A549 (cell line): ENCODE data around the gene PTHLH. TPM values are rescaled to one million over a fixed set of nuclear protein-coding genes. Genes with fewer than 3 reads are reported as not detected.

Experiments
- ATAC-seq, 2 experiments: fragments of 200-7000 bp in 1 of 2; fragments of >200 bp in 1 of 2; cut with Nextera tagmentation in 1 of 2; cut with Tn5 transposase in 1 of 2; 3 replicates each; pipeline versions ENCODE4 v1.8.0 to v1.9.1; 2018 to 2020; ENCODE audit warnings: mild to moderate bottlenecking in 1 of 2, moderate library complexity in 1 of 2
- CTCF ChIA-PET: fragments of 300-600 bp; sonication (Branson Sonifier 250); formaldehyde crosslinking; extraction: SDS; loops from one replicate; lab custom pipeline; 2021; ENCODE audit warnings: antibody characterized with exemption, inconsistent platforms; lab: Yijun Ruan, JAX
- POLR2A ChIA-PET: fragments of 350-600 bp; formaldehyde crosslinking; extraction: SDS; loops from one replicate; lab custom pipeline; 2021; ENCODE audit warnings: antibody characterized with exemption, inconsistent platforms; lab: Yijun Ruan, JAX
- DNase-seq, 2 experiments: peaks; one replicate each; pipeline versions ENCODE4 v3.0.0 to v3.0.0-alpha.2; 2011 to 2016; ENCODE audit warnings: low read depth in 1 of 2, low spot score in 1 of 2
- FAIRE-seq: peaks from 2 replicates; lab custom pipeline; 2011; peaks lifted over from hg19 to GRCh38; lab: Jason Lieb, UNC
- H3K27ac ChIP-seq, 2 experiments: fragments of >200 bp; sonication (Bioruptor Twin); formaldehyde crosslinking; 3 replicates each; pipeline ENCODE4 v1.5.1; 2016 to 2017
- H3K4me1 ChIP-seq: fragments of >200 bp; sonication (Bioruptor Twin); formaldehyde crosslinking; 3 replicates; pipeline ENCODE4 v1.6.1; 2016
- H3K4me2 ChIP-seq: fragments of >200 bp; sonication (Bioruptor Twin); formaldehyde crosslinking; 3 replicates; pipeline ENCODE4 v1.6.1; 2016
- H3K4me3 ChIP-seq: fragments of >200 bp; sonication (Bioruptor Twin); formaldehyde crosslinking; 3 replicates; pipeline ENCODE4 v1.5.1; 2016
- H3K9me3 ChIP-seq: fragments of >200 bp; sonication (Bioruptor Twin); formaldehyde crosslinking; 3 replicates; pipeline ENCODE4 v1.6.1; 2016
- BHLHE40 ChIP-seq: IDR thresholded peaks from 2 replicates; pipeline ENCODE4 v1.6.1; 2012; ENCODE audit warnings: low read depth, low read length, inconsistent platforms
- CBX2 ChIP-seq: fragments of 200-600 bp; sonication (generic); IDR thresholded peaks from 2 replicates; pipeline ENCODE4 v1.6.1; 2016; ENCODE audit warnings: low read depth, mild to moderate bottlenecking, borderline replicate concordance
- CBX8 ChIP-seq: fragments of 200-600 bp; sonication (generic); IDR thresholded peaks from 2 replicates; pipeline ENCODE4 v1.6.1; 2016
- EHF ChIP-seq: fragments of 250-450 bp; sonication (Bioruptor Pico); IDR thresholded peaks from 2 replicates; pipeline ENCODE4 v1.5.0; 2020; ENCODE audit warnings: mild to moderate bottlenecking
- EHMT2 ChIP-seq: fragments of 200-600 bp; sonication (generic); IDR thresholded peaks from 2 replicates; pipeline ENCODE4 v1.6.1; 2016; ENCODE audit warnings: antibody characterized with exemption, low read depth, mild to moderate bottlenecking, moderate library complexity
- FOSL2 ChIP-seq, 2 experiments: fragments of 450-650 bp in 1 of 2; fragments of >200 bp in 1 of 2; sonication (Bioruptor Twin) in 1 of 2; formaldehyde crosslinking; IDR thresholded peaks; 2 replicates each; pipeline versions ENCODE4 v1.5.0 to v1.6.1; 2016 to 2020; ENCODE audit warnings: mild to moderate bottlenecking in 1 of 2, moderate library complexity in 1 of 2
- FOXS1 ChIP-seq: fragments of 250-450 bp; sonication (Bioruptor Pico); IDR thresholded peaks from 2 replicates; pipeline ENCODE4 v1.5.0; 2020; ENCODE audit warnings: mild to moderate bottlenecking, moderate library complexity
- HDAC2 ChIP-seq: fragments of 200-600 bp; sonication (generic); IDR thresholded peaks from 2 replicates; pipeline ENCODE4 v1.6.1; 2016
- HES2 ChIP-seq: fragments of >200 bp; sonication (Bioruptor Twin); formaldehyde crosslinking; IDR thresholded peaks from 2 replicates; pipeline ENCODE4 v1.6.1; 2016
- HOXA7 ChIP-seq: fragments of 250-450 bp; sonication (Bioruptor Pico); IDR thresholded peaks from 2 replicates; pipeline ENCODE4 v1.5.0; 2020; ENCODE audit warnings: mild to moderate bottlenecking, moderate library complexity
- JUN ChIP-seq, 2 experiments: fragments of >200 bp; sonication (Bioruptor Twin); formaldehyde crosslinking; IDR thresholded peaks; 2 replicates in 1 of 2; 3 replicates in 1 of 2; pipeline ENCODE4 v1.6.1; 2016 to 2017
- MAFK ChIP-seq: fragments of 450-650 bp; IDR thresholded peaks from 2 replicates; pipeline ENCODE4 v1.6.1; 2014; ENCODE audit not compliant: partially characterized antibody
- MAZ ChIP-seq: fragments of 150-350 bp; IDR thresholded peaks from 2 replicates; pipeline ENCODE4 v1.6.1; 2014; ENCODE audit warnings: antibody characterized with exemption, low read depth, low read length, borderline replicate concordance
- MYC ChIP-seq: IDR thresholded peaks from 2 replicates; pipeline ENCODE4 v1.6.1; 2012; ENCODE audit warnings: mild to moderate bottlenecking, inconsistent platforms, low read length, improper control_type of control experiment, borderline replicate concordance
- NPAS2 ChIP-seq: fragments of 250-450 bp; sonication (Bioruptor Pico); IDR thresholded peaks from 2 replicates; pipeline ENCODE4 v1.8.0; 2022; ENCODE audit warnings: mild to moderate bottlenecking, moderate library complexity, borderline replicate concordance
- POLR2A ChIP-seq: IDR thresholded peaks from 2 replicates; pipeline ENCODE4 v1.6.1; 2012; ENCODE audit warnings: mild to moderate bottlenecking, low read length
- RAD21 ChIP-seq, 2 experiments: fragments of >200 bp in 1 of 2; sonication (Bioruptor Twin) in 1 of 2; formaldehyde crosslinking in 1 of 2; IDR thresholded peaks in 1 of 2; conservative IDR thresholded peaks in 1 of 2; 2 replicates in 1 of 2; 3 replicates in 1 of 2; pipeline ENCODE4 v1.6.1; 2012 to 2018; ENCODE audit warnings: inconsistent platforms in 1 of 2
- REST ChIP-seq: fragments of 200-600 bp; sonication (generic); IDR thresholded peaks from 2 replicates; pipeline ENCODE4 v1.6.1; 2016; ENCODE audit warnings: antibody characterized with exemption, mild to moderate bottlenecking, moderate library complexity
- USF2 ChIP-seq: fragments of 450-650 bp; IDR thresholded peaks from 2 replicates; pipeline ENCODE4 v1.6.1; 2014; ENCODE audit warnings: antibody characterized with exemption
- ZC3H11A ChIP-seq: fragments of 450-650 bp; IDR thresholded peaks from 2 replicates; pipeline ENCODE4 v1.6.1; 2014; ENCODE audit warnings: antibody characterized with exemption, mild to moderate bottlenecking
- ZFP36 ChIP-seq: fragments of 450-650 bp; IDR thresholded peaks from 2 replicates; pipeline ENCODE4 v1.6.1; 2014; ENCODE audit warnings: borderline replicate concordance; ENCODE audit not compliant: partially characterized antibody
- ZNF302 ChIP-seq: fragments of 250-450 bp; sonication (Bioruptor Pico); IDR thresholded peaks from 2 replicates; pipeline ENCODE4 v1.9.0; 2021; ENCODE audit warnings: inconsistent platforms, mild to moderate bottlenecking, moderate library complexity
- ZSCAN20 ChIP-seq: fragments of 250-450 bp; sonication (Bioruptor Pico); IDR thresholded peaks from 2 replicates; pipeline ENCODE4 v1.8.0; 2022; ENCODE audit warnings: mild to moderate bottlenecking, moderate library complexity
- WGBS: methylation state at CpG from one replicate; pipeline ENCODE4 v1.1.6; 2017; ENCODE audit errors: missing lambda C conversion rate; 5-methylcytosine and 5-hydroxymethylcytosine counted together
- polyA plus RNA-seq, 4 experiments: library from polyadenylated mRNA; depleted of rRNA in 3 of 4; stranded (reverse); fragments of >200 nt; fragmentation: RNase III in 1 of 4; extraction: RNeasy Plus Mini Kit Qiagen cat#74134 plus additional on column Dnase treatment in 1 of 4; gene quantifications; 2 replicates in 3 of 4; 3 replicates in 1 of 4; pipeline ENCODE4 v1.2.3, GENCODE V29; 2011 to 2017
- TF ChIP-seq, protein P1 (sequence below): IDR thresholded peaks from 2 replicates; pipeline ENCODE4 v1.6.1; 2012
- TF ChIP-seq, protein P2 (sequence below): fragments of 150-350 bp; IDR thresholded peaks from 2 replicates; pipeline ENCODE4 v1.6.1; 2014; ENCODE audit warnings: low read depth, mild to moderate bottlenecking, low read length

The PTHLH gene
- polyA plus RNA-seq, 2 of the 4 experiments (the other 2 are of a cell fraction) = 10.9 to 27.9 TPM

GRCh38 chr12:28015165-28015564 is 42.6 kb upstream of the PTHLH start:
- H3K4me1 ChIP-seq = peaks cover 6% of the 10 kb centered on the region; the same call in 1 of the 3 replicates
- H3K4me2 ChIP-seq = no peak overlapping the region
- ChIA-PET CTCF (interaction anchor here (0.7 kb wide), 1 partner anchor 158 kb away, joined by 3 read pairs; no protein-coding TSS in a partner anchor), POLR2A (no interaction called here)
- H3K4me3 ChIP-seq = no peak overlapping the region
- FAIRE-seq (peak; percentile 7), ATAC-seq (no peak), DNase-seq (no peak)
- H3K9me3 ChIP-seq = no peaks in the 10 kb centered on the region; the same call in 1 of the 3 replicates
- WGBS = 68% methylated on average over 1 of the region's 1 CpG
- no peak overlapping the region for H3K27ac ChIP-seq
- no peak for TF ChIP-seq HES2
- TF ChIP-seq MAFK = peak; percentile 49

- no peak overlapping the region for H3K4me3 ChIP-seq
- no peak overlapping the region for H3K27ac ChIP-seq
- 82% methylated on average over 1 of the region's 1 CpG for WGBS
- TF ChIP-seq REST (no peak), CBX8 (no peak), JUN (IDR thresholded peaks at IDR 0.05) (no peak), MAZ (no peak), MAFK (no peak), ZFP36 (no peak), CBX2 (no peak), HDAC2 (no peak), RAD21 (conservative IDR thresholded peaks at IDR 0.05 in 1 of 2, IDR thresholded peaks at IDR 0.05 in 1 of 2) (no peak)
- TF ChIP-seq, protein P1, sequence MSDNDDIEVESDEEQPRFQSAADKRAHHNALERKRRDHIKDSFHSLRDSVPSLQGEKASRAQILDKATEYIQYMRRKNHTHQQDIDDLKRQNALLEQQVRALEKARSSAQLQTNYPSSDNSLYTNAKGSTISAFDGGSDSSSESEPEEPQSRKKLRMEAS = no peak
- TF ChIP-seq, protein P2, sequence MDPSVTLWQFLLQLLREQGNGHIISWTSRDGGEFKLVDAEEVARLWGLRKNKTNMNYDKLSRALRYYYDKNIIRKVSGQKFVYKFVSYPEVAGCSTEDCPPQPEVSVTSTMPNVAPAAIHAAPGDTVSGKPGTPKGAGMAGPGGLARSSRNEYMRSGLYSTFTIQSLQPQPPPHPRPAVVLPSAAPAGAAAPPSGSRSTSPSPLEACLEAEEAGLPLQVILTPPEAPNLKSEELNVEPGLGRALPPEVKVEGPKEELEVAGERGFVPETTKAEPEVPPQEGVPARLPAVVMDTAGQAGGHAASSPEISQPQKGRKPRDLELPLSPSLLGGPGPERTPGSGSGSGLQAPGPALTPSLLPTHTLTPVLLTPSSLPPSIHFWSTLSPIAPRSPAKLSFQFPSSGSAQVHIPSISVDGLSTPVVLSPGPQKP = no peak
- ChIA-PET CTCF (interaction anchor here (1.0 to 1.3 kb wide), 2 partner anchors 13 to 858 kb away, joined by 3 to 4 read pairs; no protein-coding TSS in a partner anchor), POLR2A (no interaction called here)
- no peak overlapping the region for H3K4me2 ChIP-seq
- ATAC-seq = no peak
- FAIRE-seq = no peak
- no peak for DNase-seq
- peaks cover 4% of the 10 kb centered on the region; the same call in 1 of the 3 replicates for H3K4me1 ChIP-seq
- H3K9me3 ChIP-seq = no peaks in the 10 kb centered on the region; the same call in 1 of the 3 replicates
Observed at GRCh38 chr12:28014196-28014595, 41.7 kb upstream of the PTHLH start.

- Histone ChIP-seq H3K4me1 (no peaks in the 10 kb centered on the region), H3K4me2 (no peak overlapping the region), H3K27ac (no peak overlapping the region), H3K4me3 (no peak overlapping the region), H3K9me3 (no peaks in the 10 kb centered on the region; the same call in 1 of the 3 replicates)
- ChIA-PET CTCF (no interaction called here), POLR2A (no interaction called here)
- TF ChIP-seq NPAS2 (CRISPR knock-in tag) (no peak), BHLHE40 (no peak), JUN (IDR thresholded peaks at IDR 0.05) (no peak), MYC (no peak), HDAC2 (no peak), MAZ (no peak), EHF (no peak), FOSL2 (IDR thresholded peaks at IDR 0.05) (no peak), FOSL2 (CRISPR knock-in tag; IDR thresholded peaks at IDR 0.05) (no peak), HOXA7 (CRISPR knock-in tag) (no peak), ZNF302 (CRISPR knock-in tag) (no peak), EHMT2 (no peak), HES2 (no peak), ZSCAN20 (CRISPR knock-in tag) (no peak), FOXS1 (no peak), USF2 (no peak), ZC3H11A (no peak), POLR2A (no peak)
- no peak for ATAC-seq
- WGBS = 78% methylated on average over 5 of the region's 5 CpGs
- FAIRE-seq = no peak
- no peak for DNase-seq
Observed at GRCh38 chr12:28012333-28012918, 39.9 kb upstream of the PTHLH start.
